Right ventricle myocardium superior (tissue), 1 donor: ENCODE measurements around the gene NPL. TPM values are rescaled to one million over a fixed set of nuclear protein-coding genes. Genes with fewer than 3 reads are reported as not detected.

ENCODE experiments used
- ATAC-seq: fragments of 200-7000 bp; cut with Tn5 transposase; one replicate; pipeline ENCODE4 v1.9.1; 2020; ENCODE audit warnings: mild to moderate bottlenecking; ENCODE audit not compliant: poor library complexity
- DNase-seq: peaks from one replicate; pipeline ENCODE4 v3.0.0-alpha.2; 2020
- intact Hi-C: fragments of 100-400 bp; cut with DNase I; formaldehyde crosslinking; loops from one replicate; pipeline ENCODE4 v1.11.2; 2022
- long read RNA-seq: library from polyadenylated mRNA; unstranded; transcript quantifications from one replicate; pipeline ENCODE4 v2.0.0, GENCODE V29; 2021
- total RNA-seq: library from RNA; stranded (reverse); fragmentation: NEBNext Ultra II Directional; extraction: Animal tissue kit (Norgen Biotek cat#: 25700); gene quantifications from one replicate; pipeline ENCODE4 v1.2.1, GENCODE V29; 2021
- donor health status: DM: no; HTN: yes; CAD: no; lungs with severe emphysema.

The NPL gene
- total RNA-seq, result 5.3 TPM
- long read RNA-seq, partial matches to known transcripts, result 1 of 10 reads
- long read RNA-seq, other reads (novel, unspliced or antisense), result 8 of 10 reads

- intact Hi-C loops, result loop anchor here (10.0 kb wide), 1 partner anchor 705 kb away; no protein-coding TSS in a partner anchor
- ATAC-seq (peak; percentile 99), DNase-seq (peak; percentile 93)
These were observed at the start of gene NPL for GRCh38 chr1:182789138-182790076. Gene NPL, plus strand, starts transcription at chr1:182789773. Its CDS starts 4,599 bp downstream, at chr1:182794372.

- no peak for ATAC-seq
- intact Hi-C loops, result no loop called here
These were observed 49.5 kb upstream of the NPL start for GRCh38 chr1:182740120-182740519.

GRCh38 chr1:182742780-182743179 is 46.8 kb upstream of the NPL start:
- DNase-seq, result no peak
- intact Hi-C loops, result no loop called here

More at GRCh38 chr1:182740120-182740519, 49.5 kb upstream of the NPL start:
- DNase-seq, result no peak

GRCh38 chr1:182752077-182752988 is 37.2 kb upstream of the NPL start:
- ATAC-seq, result peak; percentile 29
- DNase-seq, result no peak
- intact Hi-C loops, result no loop called here

More at GRCh38 chr1:182742780-182743179, 46.8 kb upstream of the NPL start:
- no peak for ATAC-seq

- no peak for DNase-seq
- ATAC-seq, result no peak
- intact Hi-C loops, result no loop called here
These were observed 35.5 kb upstream of the NPL start for GRCh38 chr1:182754087-182754486.

GRCh38 chr1:182754543-182755314 is 34.8 kb upstream of the NPL start:
- intact Hi-C loops, result no loop called here
- no peak for ATAC-seq
- DNase-seq, result no peak

- no peak for DNase-seq
- ATAC-seq, result no peak
- intact Hi-C loops, result no loop called here
These were observed 33.9 kb upstream of the NPL start for GRCh38 chr1:182755632-182756031.

GRCh38 chr1:182756423-182756822 is 33.1 kb upstream of the NPL start:
- ATAC-seq (no peak), DNase-seq (no peak)
- intact Hi-C loops, result no loop called here

- DNase-seq (no peak), ATAC-seq (peak; percentile 43)
- intact Hi-C loops, result no loop called here
These were observed 27.9 kb upstream of the NPL start for GRCh38 chr1:182761396-182762395.

GRCh38 chr1:182762536-182762935 is 27.0 kb upstream of the NPL start:
- ATAC-seq (no peak), DNase-seq (no peak)
- intact Hi-C loops, result no loop called here

- intact Hi-C loops, result no loop called here
- DNase-seq (no peak), ATAC-seq (no peak)
These were observed 25.4 kb upstream of the NPL start for GRCh38 chr1:182764029-182764727.

GRCh38 chr1:182765391-182765790 is 24.2 kb upstream of the NPL start:
- intact Hi-C loops, result no loop called here

GRCh38 chr1:182766050-182766449 is 23.5 kb upstream of the NPL start:
- ATAC-seq (no peak), DNase-seq (no peak)
- intact Hi-C loops, result no loop called here

More at GRCh38 chr1:182765391-182765790, 24.2 kb upstream of the NPL start:
- DNase-seq (no peak), ATAC-seq (no peak)

- intact Hi-C loops, result no loop called here
- ATAC-seq (no peak), DNase-seq (no peak)
These were observed 22.5 kb upstream of the NPL start for GRCh38 chr1:182766881-182767645.

GRCh38 chr1:182768963-182769362 is 20.6 kb upstream of the NPL start:
- intact Hi-C loops, result no loop called here
- ATAC-seq (no peak), DNase-seq (no peak)

- DNase-seq (no peak), ATAC-seq (peak; percentile 71)
- intact Hi-C loops, result no loop called here
These were observed 19.3 kb upstream of the NPL start for GRCh38 chr1:182770232-182770631.
